Cerebellar cortex (tissue), 1 donor: ENCODE results near the gene ADRA2B.
A peak's percentile ranks its signal among the peaks of the same experiment; 100 is the strongest.
"Not testable (repeated sequence)": the region's sequence is repeated elsewhere in the genome, so short reads cannot be mapped to it uniquely, and the experiment has no call there.

Experiments used
- DNase-seq: peaks from one replicate; pipeline ENCODE4 v3.0.0-alpha.2; 2015; ENCODE audit warnings: low spot score

The ADRA2B gene

DNA sequence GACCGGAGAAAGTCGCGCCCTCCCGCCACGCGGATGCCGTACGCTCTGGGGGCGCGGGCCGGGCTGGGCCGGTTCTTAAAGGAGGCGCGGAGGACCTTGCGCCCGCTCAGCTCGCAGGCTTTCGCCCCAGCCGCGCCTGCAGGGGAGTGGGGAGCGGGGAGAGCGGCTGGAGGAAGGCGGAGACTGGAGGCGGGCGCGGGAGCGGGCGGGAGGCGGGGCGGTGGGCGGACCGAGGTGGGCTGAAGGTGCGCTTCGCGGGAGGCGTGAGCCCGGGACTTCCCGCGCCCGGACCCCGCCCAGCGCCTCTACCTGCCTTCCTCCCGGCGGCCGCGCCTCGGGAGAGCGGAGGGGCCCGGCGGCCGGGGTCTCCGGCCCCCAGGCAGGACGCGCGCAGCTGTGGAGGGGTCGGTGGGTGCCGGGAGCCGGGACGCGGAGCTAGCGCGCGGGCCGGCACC is at the start of gene ADRA2B:
ADRA2B (minus strand) TSS at position 148 of the 455 bp plus-strand sequence. CDS start 422 bp downstream, outside the sequence.
- DNase-seq = no peak

DNA sequence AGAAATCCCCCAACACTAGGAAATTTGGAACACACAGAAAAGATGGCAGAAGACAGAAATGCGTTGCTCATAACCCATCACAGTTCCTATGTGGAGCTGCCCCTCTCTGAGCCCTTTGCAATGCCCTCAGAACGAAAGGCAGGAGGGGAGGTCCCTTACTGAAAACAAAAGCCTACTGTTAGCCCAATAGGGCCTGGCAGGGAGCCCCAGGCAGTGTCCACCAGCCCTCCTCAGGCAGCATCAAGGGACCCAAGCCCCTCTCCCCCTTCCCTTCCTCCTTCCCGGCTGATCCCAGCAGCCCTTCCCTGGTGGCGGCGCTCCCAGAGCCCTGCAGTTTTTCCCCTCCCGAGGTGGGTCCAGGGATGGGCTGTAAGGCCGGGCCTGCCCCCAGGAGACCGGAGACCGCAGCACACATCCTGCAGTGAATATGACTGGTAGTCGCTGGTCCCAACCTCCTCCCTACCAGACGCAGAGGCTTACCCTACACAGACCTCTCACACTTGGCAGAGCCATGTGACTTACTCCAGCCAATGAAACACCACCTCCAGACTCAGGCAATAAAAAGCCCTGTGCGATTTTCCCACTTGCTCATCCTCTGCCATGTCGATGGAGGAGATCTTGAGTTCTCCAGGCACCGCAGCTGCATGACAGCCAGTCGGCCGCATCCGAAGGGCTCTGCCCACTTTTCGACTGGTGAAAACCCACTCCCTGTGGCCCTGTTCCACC is 48.3 kb upstream of the ADRA2B start:
- DNase-seq = no peak

- DNase-seq = no peak
These were observed 47.5 kb upstream of the ADRA2B start for GRCh38 chr2:96163768-96164429.

DNA sequence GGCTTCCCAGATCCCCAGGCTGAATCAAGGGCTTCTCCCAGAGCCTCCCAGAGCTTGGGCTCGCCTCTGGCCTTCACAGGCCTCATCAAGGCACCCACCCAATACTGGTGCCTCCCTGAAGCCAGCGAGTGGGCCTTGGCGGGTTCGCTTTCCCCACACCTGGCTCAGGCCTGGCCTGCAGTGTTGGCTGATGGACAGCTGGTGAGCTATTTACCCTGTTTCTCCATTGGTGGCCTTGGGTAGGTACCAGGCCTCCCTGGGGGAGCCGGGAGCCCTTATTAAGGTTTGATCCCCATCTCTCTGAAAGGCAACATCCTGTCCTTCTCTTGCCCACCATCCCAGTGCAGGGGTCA is 47.0 kb upstream of the ADRA2B start:
- no peak for DNase-seq

GRCh38 chr2:96161898-96162297 is 45.5 kb upstream of the ADRA2B start:
- no peak for DNase-seq

DNA sequence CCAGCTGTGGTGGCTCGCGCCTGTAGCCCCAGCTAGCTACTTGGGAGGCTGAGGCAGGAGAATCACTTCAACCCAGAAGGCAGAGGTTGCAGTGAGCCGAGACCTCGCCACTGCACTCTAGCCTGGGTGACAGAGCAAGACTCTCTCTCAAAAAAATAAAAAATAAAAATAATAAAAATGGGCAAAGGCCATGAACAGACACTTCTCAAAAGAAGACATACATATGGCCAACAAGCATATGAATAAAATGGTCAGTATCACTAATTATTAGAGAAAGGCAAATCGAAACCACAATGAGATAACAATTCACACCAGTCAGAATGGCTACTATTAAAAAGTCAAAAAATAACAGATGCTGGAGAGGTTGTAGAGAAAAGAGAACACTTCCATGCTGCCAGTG is 44.0 kb upstream of the ADRA2B start:
- not testable (repeated sequence) for DNase-seq

- no peak for DNase-seq
These were observed 42.9 kb upstream of the ADRA2B start for GRCh38 chr2:96159084-96159830.

DNA sequence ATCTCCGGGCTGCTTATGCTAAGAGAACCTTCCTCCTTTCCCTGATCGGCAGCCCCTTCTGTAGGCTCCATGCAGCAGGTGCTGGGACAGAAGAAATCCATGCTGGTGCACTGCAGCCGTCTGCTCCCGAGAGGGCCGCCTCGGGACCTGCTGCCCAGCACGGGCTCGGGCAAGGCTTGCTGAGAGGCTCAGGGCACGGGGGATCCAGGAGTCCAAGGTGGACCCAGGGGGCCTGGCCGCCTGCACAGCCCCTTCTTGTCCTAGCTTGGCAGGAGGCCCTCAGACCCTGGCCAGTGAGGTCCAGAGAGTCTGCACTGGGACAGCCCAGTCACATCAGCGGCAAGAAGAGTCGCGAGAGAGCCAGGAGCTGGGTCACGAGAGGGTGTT is 42.2 kb upstream of the ADRA2B start:
- no peak for DNase-seq

- no peak for DNase-seq
These were observed 41.5 kb upstream of the ADRA2B start for GRCh38 chr2:96157649-96158553.

- no peak for DNase-seq
These were observed 40.7 kb upstream of the ADRA2B start for GRCh38 chr2:96156926-96157648.

DNA sequence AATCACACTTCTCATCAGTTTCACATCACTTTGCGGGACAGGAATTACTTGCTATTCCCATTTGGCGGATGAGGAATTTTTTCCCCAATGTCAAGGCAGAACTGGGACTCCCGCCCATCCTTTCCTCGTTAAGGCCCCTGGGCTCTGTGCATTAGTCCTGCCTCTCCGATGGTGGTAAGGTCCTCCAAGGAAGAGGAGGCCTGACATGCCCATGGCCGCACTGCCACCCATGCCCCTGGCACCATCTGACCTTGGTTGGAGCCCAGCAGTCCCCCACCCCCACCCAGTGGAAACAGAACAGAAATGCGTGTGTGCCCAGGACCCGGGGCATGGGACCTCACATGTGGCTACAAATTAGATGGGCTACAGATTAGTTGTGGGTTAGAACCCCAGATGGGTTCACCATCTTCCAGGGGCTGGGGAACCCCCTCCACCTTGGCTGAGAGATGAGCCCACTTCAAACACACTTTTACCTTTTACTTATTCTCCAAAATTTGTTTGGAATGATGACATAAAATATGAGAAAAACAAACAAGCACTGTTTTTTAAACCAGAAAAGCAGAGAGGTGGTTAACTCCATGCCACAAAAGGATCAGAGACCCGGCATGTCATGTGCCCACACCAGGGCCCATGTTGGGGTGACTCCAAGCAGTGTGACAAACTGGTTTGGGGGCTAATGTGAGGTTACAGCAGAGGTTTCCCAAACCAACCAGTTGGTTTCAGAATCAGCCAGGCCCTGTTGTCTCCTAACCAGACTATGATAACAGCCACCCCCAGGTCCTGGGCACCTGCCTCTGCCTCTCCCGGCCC is 39.8 kb upstream of the ADRA2B start:
- no peak for DNase-seq

DNA sequence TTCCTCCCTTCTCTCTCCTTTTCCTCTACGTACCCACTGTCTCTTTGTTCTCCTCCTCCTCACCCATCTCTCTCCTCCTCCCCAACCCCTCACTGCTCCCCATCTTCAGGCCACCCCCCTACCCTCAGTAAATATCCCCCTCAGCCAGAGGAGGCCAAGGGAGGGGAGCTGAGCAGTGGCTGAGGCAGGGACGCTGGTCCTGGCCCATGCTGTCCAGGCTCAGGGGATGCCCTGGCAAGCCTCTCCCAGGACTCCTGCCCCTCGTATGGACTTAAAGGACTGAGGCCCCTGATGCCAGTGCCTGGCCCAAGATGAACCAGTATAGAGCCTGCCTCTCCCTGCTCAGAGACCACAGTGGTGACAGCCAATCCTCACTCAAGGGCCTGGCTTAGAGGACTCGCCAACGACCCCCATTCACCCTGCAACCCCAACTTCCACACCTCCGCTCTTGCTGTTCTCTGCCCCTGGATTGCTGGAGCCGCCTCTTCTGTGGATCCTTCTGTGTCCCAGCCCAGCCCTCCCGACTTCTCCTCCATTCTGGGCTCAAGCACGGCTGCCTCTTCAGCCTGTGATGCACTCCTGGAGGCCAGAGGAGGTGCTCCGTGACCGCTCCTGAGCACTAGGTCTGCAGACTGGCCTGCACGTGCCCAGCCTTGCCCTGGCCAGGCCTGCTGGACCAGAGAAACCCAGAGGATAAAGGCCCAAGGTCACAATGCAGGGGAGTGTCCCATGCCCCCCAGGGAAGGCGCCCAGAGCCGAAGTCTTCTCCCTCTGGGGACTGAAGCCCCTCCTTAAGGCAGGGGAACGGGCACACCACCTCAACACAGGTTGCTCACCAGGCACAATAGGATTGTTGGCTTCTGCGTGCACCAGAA is 38.4 kb upstream of the ADRA2B start:
- no peak for DNase-seq

DNA sequence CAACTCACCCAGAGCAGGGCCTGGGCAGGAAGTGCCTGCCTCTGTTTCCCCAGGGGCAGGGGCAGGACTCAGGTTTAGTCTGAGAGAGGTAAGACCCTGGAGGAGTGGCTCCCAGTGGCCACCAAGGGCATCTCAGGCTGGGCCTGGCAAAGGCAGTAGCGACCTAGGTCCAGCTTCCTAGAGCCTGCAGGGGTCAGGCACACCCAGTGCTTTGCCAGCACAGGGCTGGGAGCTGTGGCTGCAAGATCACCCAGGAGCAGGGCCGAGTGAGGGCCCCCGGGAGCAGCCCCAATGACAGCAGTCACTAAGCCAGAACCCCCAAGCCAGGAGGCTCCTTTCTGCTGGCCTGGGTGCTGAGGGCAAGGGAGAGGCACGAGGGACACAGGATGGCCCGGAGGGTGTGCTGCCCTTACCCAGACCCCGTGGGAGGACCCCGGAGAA is 37.6 kb upstream of the ADRA2B start:
- DNase-seq = no peak

- DNase-seq = no peak
These were observed 36.9 kb upstream of the ADRA2B start for GRCh38 chr2:96153291-96153713.

- peak; percentile 41 for DNase-seq
These were observed 36.2 kb upstream of the ADRA2B start for GRCh38 chr2:96152304-96153161.

- no peak for DNase-seq
These were observed 35.4 kb upstream of the ADRA2B start for GRCh38 chr2:96151595-96152303.

- DNase-seq = no peak
These were observed 34.6 kb upstream of the ADRA2B start for GRCh38 chr2:96150791-96151594.
